GM12874 (cell line): Measurements from ENCODE around the gene WIPI1.

ENCODE experiments used
- CTCF ChIP-seq: IDR thresholded peaks from 2 replicates; pipeline ENCODE4 v1.5.1; 2011; ENCODE audit warnings: low read depth, mild to moderate bottlenecking, control low read depth, low read length, moderate library complexity; ENCODE audit not compliant: insufficient read depth

Gene WIPI1

GRCh38 chr17:68378268-68379176 is 78.8 kb downstream of the WIPI1 start:
- TF ChIP-seq CTCF: no peak

DNA sequence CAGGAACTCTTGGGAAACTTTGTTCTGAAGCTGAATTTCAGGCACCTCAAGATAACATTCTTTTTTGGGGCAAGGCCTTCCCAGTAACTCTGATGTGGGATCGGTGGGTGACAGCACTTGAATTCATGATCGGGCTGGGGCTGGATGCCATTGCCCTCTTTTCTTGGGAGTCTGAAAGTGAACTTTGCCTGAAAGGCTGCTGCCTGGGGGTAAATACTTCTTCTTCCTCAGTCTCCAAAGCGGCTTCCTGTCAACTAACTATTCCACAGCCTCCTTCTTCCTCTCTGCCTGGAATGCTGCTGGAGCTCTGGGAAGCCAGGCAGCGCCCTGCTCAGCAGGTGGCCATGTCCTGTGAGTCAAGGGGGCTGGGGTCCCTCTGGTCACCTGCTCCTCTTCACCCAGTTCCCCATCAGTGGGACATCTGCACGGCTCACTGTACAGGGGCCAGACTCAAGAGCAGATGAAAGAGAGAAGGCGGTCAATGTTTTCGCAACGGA is 79.5 kb downstream of the WIPI1 start:
- TF ChIP-seq CTCF: no peak

DNA sequence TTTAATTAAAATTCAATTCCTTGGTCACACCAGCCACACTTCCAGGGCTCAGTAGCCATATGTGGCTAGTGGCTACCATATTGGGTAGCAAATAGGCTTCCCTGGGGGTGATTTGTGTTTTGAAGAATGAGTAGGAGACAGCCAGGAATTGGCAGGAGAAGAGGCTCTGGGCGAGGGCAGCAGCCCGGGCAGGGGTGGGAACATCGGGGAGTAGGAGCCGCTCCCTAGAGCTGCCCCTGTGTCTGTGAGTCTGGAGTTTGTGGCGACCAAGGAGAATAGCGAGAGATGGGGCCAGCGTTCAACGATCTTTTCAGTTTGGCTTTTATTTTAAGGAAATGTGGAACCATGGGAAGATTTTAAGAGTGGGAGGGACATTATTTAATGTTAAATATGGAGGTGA is 81.7 kb downstream of the WIPI1 start:
- no peak for TF ChIP-seq CTCF
